Skeletal muscle satellite cell (primary cell): Measurements from ENCODE around the gene SMPDL3A. TPM values are rescaled to one million over a fixed set of nuclear protein-coding genes. Genes with fewer than 3 reads are reported as not detected.
"Not testable (repeated sequence)": the region's sequence is repeated elsewhere in the genome, so short reads cannot be mapped to it uniquely, and the experiment has no call there.

ENCODE experiments used
- H3K27me3 ChIP-seq: 2 replicates; pipeline ENCODE4 v1.7.0; 2013; ENCODE audit warnings: low read length; ENCODE audit not compliant: control insufficient read depth, insufficient read depth
- H3K36me3 ChIP-seq: 2 replicates; pipeline ENCODE4 v1.7.0; 2013; ENCODE audit warnings: mild to moderate bottlenecking, control low read depth, low read length; ENCODE audit not compliant: insufficient read depth
- H3K4me1 ChIP-seq: 2 replicates; pipeline ENCODE4 v1.7.0; 2013; ENCODE audit warnings: low read length; ENCODE audit not compliant: control insufficient read depth, insufficient read depth
- H3K4me2 ChIP-seq: 2 replicates; pipeline ENCODE4 v1.7.0; 2013; ENCODE audit warnings: mild to moderate bottlenecking, low read length
- H3K4me3 ChIP-seq: 2 replicates; pipeline ENCODE4 v1.7.0; 2013; ENCODE audit warnings: low read length
- H3K9ac ChIP-seq: 2 replicates; pipeline ENCODE4 v1.7.0; 2013; ENCODE audit warnings: mild to moderate bottlenecking, low read depth, low read length, moderate library complexity
- H3K9me3 ChIP-seq: replicated peaks from 2 replicates; pipeline ENCODE4 v1.7.0; 2013; ENCODE audit warnings: mild to moderate bottlenecking, control low read depth, low read length
- total RNA-seq: library from RNA; depleted of rRNA; stranded (reverse); fragments of >200 nt; gene quantifications from 2 replicates; pipeline ENCODE4 v1.2.3, GENCODE V29; 2012; rRNA removed

SMPDL3A gene
- total RNA-seq: 4.6 and 6.6 TPM in 2 replicates

GRCh38 chr6:122789182-122790027 is at the start of gene SMPDL3A:
Gene SMPDL3A, plus strand, starts transcription at chr6:122789258. Its CDS starts 89 bp downstream, at chr6:122789347.
- H3K27me3 ChIP-seq: no peaks in the 10 kb centered on the region

GRCh38 chr6:122740091-122740490 is 49.0 kb upstream of the SMPDL3A start:
- no peaks in the 10 kb centered on the region for H3K36me3 ChIP-seq
- no peaks in the 10 kb centered on the region for H3K4me1 ChIP-seq
- H3K9me3 ChIP-seq: no peaks in the 10 kb centered on the region
- H3K4me2 ChIP-seq: no peak overlapping the region
- no peak overlapping the region for H3K9ac ChIP-seq
- H3K27me3 ChIP-seq: no peaks in the 10 kb centered on the region
- H3K4me3 ChIP-seq: no peak overlapping the region

More at GRCh38 chr6:122789182-122790027, at the start of gene SMPDL3A:
- H3K4me2 ChIP-seq: peak within 1 kb of the TSS; percentile 89
- no peaks in the 10 kb centered on the region for H3K9me3 ChIP-seq
- H3K4me1 ChIP-seq: peaks cover 20% of the 10 kb centered on the region
- no peaks in the 10 kb centered on the region for H3K36me3 ChIP-seq
- peak within 1 kb of the TSS; percentile 77 for H3K4me3 ChIP-seq
- peak within 1 kb of the TSS; percentile 85 for H3K9ac ChIP-seq

GRCh38 chr6:122740936-122741335 is 48.1 kb upstream of the SMPDL3A start:
- Histone ChIP-seq H3K4me3 (no peak overlapping the region), H3K4me2 (no peak overlapping the region), H3K4me1 (no peaks in the 10 kb centered on the region), H3K9me3 (no peaks in the 10 kb centered on the region), H3K27me3 (no peaks in the 10 kb centered on the region), H3K9ac (no peak overlapping the region), H3K36me3 (no peaks in the 10 kb centered on the region)

GRCh38 chr6:122744247-122744646 is 44.8 kb upstream of the SMPDL3A start:
- H3K4me1 ChIP-seq, H3K9ac ChIP-seq, H3K4me3 ChIP-seq, H3K36me3 ChIP-seq, H3K9me3 ChIP-seq, H3K27me3 ChIP-seq, H3K4me2 ChIP-seq: not testable (repeated sequence)

- not testable (repeated sequence) for H3K36me3 ChIP-seq, H3K4me1 ChIP-seq, H3K9me3 ChIP-seq, H3K9ac ChIP-seq, H3K4me2 ChIP-seq, H3K27me3 ChIP-seq, H3K4me3 ChIP-seq
These were observed 44.2 kb upstream of the SMPDL3A start for GRCh38 chr6:122744856-122745255.

- Histone ChIP-seq H3K36me3 (no peaks in the 10 kb centered on the region), H3K4me2 (no peak overlapping the region), H3K4me3 (no peak overlapping the region), H3K27me3 (no peaks in the 10 kb centered on the region), H3K9me3 (no peaks in the 10 kb centered on the region), H3K4me1 (no peaks in the 10 kb centered on the region), H3K9ac (no peak overlapping the region)
These were observed 42.4 kb upstream of the SMPDL3A start for GRCh38 chr6:122746688-122747087.

- Histone ChIP-seq H3K27me3 (no peaks in the 10 kb centered on the region), H3K36me3 (no peaks in the 10 kb centered on the region), H3K4me1 (no peaks in the 10 kb centered on the region), H3K9me3 (no peaks in the 10 kb centered on the region), H3K9ac (no peak overlapping the region), H3K4me3 (no peak overlapping the region), H3K4me2 (no peak overlapping the region)
These were observed 41.5 kb upstream of the SMPDL3A start for GRCh38 chr6:122747573-122747972.

- H3K4me1 ChIP-seq, H3K36me3 ChIP-seq, H3K9ac ChIP-seq, H3K4me3 ChIP-seq, H3K27me3 ChIP-seq, H3K9me3 ChIP-seq, H3K4me2 ChIP-seq: not testable (repeated sequence)
These were observed 40.1 kb upstream of the SMPDL3A start for GRCh38 chr6:122748945-122749344.

- Histone ChIP-seq H3K36me3 (no peaks in the 10 kb centered on the region), H3K4me2 (no peak overlapping the region), H3K4me3 (no peak overlapping the region), H3K9ac (no peak overlapping the region), H3K27me3 (no peaks in the 10 kb centered on the region), H3K9me3 (no peaks in the 10 kb centered on the region), H3K4me1 (peaks cover 11% of the 10 kb centered on the region)
These were observed 39.5 kb upstream of the SMPDL3A start for GRCh38 chr6:122749451-122750050.

GRCh38 chr6:122751326-122751725 is 37.7 kb upstream of the SMPDL3A start:
- H3K9ac ChIP-seq: no peak overlapping the region
- H3K4me1 ChIP-seq: peaks cover 11% of the 10 kb centered on the region
- no peaks in the 10 kb centered on the region for H3K9me3 ChIP-seq
- H3K4me3 ChIP-seq: no peak overlapping the region
- H3K4me2 ChIP-seq: no peak overlapping the region
- H3K36me3 ChIP-seq: no peaks in the 10 kb centered on the region
- H3K27me3 ChIP-seq: no peaks in the 10 kb centered on the region

- Histone ChIP-seq H3K4me1 (peaks cover 11% of the 10 kb centered on the region), H3K27me3 (no peaks in the 10 kb centered on the region), H3K9ac (no peak overlapping the region), H3K4me2 (no peak overlapping the region), H3K36me3 (no peaks in the 10 kb centered on the region), H3K4me3 (no peak overlapping the region), H3K9me3 (no peaks in the 10 kb centered on the region)
These were observed 36.6 kb upstream of the SMPDL3A start for GRCh38 chr6:122752459-122752858.
